Measurements from ENCODE around the gene GRAMD1A.

The GRAMD1A gene

DNA sequence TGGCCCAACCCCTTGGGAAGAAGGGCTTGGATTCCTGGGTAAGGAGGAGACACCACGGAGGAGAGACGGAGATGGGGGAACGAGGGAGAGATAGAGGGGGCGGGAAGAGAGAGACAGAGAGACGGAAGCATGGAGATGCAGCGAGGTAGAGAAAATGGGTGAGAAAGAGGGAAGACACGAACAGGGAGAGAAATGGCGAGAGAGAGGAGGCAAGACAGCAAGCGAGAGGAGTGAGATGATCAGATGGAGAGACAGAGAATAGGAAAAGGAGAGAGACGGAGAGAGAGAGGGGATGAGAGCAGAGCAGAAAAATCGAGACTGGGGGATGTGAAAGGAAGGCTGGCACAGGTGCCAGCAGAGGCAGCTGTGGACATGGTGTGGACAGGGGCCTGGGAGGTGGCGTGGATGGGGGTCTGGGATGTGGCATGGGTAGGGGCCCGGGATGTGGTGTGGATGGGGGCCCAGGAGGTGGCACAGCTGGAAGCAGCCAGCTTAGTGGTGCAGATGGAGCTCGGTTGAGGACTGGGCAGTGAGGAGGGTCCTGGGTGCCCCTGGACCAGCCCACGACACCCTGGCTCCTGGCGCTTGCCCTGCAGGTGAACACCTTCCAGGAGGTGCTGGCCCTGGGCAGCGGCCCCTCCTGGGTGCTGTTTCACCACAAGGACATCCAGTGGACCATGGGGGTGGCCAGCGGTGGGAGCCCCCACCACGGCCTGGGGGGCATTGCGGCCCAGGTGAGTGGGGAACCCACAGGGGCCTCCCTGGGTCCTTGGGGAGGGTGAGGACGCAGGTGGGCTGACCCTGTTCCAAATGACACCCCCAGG, 75.3 kb downstream of the GRAMD1A start:
- TF ChIP-seq, protein P1, sequence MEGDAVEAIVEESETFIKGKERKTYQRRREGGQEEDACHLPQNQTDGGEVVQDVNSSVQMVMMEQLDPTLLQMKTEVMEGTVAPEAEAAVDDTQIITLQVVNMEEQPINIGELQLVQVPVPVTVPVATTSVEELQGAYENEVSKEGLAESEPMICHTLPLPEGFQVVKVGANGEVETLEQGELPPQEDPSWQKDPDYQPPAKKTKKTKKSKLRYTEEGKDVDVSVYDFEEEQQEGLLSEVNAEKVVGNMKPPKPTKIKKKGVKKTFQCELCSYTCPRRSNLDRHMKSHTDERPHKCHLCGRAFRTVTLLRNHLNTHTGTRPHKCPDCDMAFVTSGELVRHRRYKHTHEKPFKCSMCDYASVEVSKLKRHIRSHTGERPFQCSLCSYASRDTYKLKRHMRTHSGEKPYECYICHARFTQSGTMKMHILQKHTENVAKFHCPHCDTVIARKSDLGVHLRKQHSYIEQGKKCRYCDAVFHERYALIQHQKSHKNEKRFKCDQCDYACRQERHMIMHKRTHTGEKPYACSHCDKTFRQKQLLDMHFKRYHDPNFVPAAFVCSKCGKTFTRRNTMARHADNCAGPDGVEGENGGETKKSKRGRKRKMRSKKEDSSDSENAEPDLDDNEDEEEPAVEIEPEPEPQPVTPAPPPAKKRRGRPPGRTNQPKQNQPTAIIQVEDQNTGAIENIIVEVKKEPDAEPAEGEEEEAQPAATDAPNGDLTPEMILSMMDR (IDR thresholded peaks at IDR 0.05; ENCODE audit: insufficient read depth, low read length, missing control alignments), result no peak
- ChIA-PET POLR2A (no interaction called here), CTCF (interaction anchor here (1.0 to 2.3 kb wide), 3 partner anchors 15 to 59 kb away, joined by 3 to 8 read pairs (median 6); partner anchors contain the start of gene LGI4)
- H3K4me3 ChIP-seq (ENCODE audit: low read depth, low read length), result no peak overlapping the region
- no peak for DNase-seq (ENCODE audit: low read depth, low spot score)

DNA sequence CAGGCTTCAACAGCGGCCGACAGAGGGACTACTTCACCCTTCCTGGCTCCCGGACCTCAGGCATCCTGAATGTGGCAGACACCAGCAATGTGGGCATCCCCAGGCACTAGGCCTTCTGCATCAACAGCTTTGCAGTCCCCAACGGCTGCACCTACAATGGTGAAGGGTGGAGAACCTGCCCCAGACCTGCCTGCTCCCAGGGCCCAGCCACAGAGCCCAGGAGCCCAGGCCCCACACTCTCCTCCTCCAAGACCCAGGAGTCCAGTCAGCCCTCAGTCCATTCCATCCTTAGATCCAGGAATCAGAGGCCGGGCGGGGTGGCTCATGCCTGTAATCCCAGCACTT, 75.9 kb downstream of the GRAMD1A start:
- DNase-seq (ENCODE audit: low read depth, low spot score), result no peak
- TF ChIP-seq, protein P1 (IDR thresholded peaks at IDR 0.05; ENCODE audit: insufficient read depth, low read length, missing control alignments), result no peak
- no peak overlapping the region for H3K4me3 ChIP-seq (ENCODE audit: low read depth, low read length)
- POLR2A ChIA-PET, result no interaction called here
- CTCF ChIA-PET, result interaction anchor here (2.0 to 2.3 kb wide), 2 partner anchors 14 to 58 kb away, joined by 6 to 8 read pairs; partner anchors contain the start of gene LGI4
